Measurements from ENCODE around the gene SYNE4.
A peak's percentile ranks its signal among the peaks of the same experiment; 100 is the strongest.

Gene SYNE4

GRCh38 chr19:35978832-35979365 is 29.7 kb downstream of the SYNE4 start:
- TF ChIP-seq FOXM1 (IDR thresholded peaks at IDR 0.05; ENCODE audit: borderline replicate concordance, low read depth) (no peak), MAX (IDR thresholded peaks at IDR 0.05) (no peak), NFIC (IDR thresholded peaks at IDR 0.05) (no peak), TEAD4 (IDR thresholded peaks at IDR 0.05) (no peak), TCF12 (IDR thresholded peaks at IDR 0.05; ENCODE audit: low read depth) (no peak), CEBPB (IDR thresholded peaks at IDR 0.05) (no peak), YY1 (IDR thresholded peaks at IDR 0.05; ENCODE audit: low read depth) (no peak), TAF1 (IDR thresholded peaks at IDR 0.05; ENCODE audit: low read depth) (no peak), USF1 (IDR thresholded peaks at IDR 0.05) (no peak), ZBTB7A (IDR thresholded peaks at IDR 0.05; ENCODE audit: low read depth) (no peak), EGR1 (IDR thresholded peaks at IDR 0.05) (no peak), CREB1 (IDR thresholded peaks at IDR 0.05; ENCODE audit: low read depth) (no peak), REST (IDR thresholded peaks at IDR 0.05; ENCODE audit: low read depth) (no peak)

GRCh38 chr19:35978271-35978670 is 30.3 kb downstream of the SYNE4 start:
- TF ChIP-seq ZBTB7A (IDR thresholded peaks at IDR 0.05; ENCODE audit: low read depth): no peak
- no peak for TF ChIP-seq TEAD4 (IDR thresholded peaks at IDR 0.05)

GRCh38 chr19:35977446-35978222 is 31.0 kb downstream of the SYNE4 start:
- TF ChIP-seq REST (IDR thresholded peaks at IDR 0.05; ENCODE audit: low read depth): no peak
- peak; percentile 33; the same call in 1 of the 2 replicates for TF ChIP-seq RAD21 (IDR thresholded peaks at IDR 0.05; ENCODE audit: low read depth)

DNA sequence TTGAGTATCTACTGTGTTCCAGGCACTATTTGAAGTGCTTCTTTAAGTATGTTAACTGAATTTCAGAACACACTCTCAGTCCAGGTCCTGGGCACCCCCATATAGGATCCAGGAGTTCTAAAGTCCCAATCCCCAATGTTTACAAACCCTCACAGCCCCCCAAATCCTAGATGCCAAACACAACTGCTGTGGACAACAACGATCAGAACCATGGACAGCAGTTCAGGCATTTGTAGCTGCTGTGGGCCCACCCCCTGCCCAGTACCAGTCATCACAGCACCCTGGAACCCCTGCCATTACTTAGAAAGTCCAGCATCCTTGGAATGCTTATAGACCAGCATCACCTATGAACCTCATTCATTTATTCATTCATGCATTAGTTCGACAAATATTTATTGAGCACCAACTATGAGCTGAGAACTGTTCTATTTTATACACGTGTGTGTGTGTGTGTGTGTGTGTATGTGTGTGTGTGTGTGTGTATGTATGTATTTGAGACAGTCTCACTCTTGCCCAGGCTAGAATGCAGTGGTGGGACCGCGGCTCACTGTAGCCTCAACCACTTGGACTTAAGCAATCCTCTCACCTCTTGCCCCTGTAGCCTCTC is 32.9 kb downstream of the SYNE4 start:
- TF ChIP-seq CEBPB (IDR thresholded peaks at IDR 0.05): no peak
- TF ChIP-seq TAF1 (IDR thresholded peaks at IDR 0.05; ENCODE audit: low read depth): no peak
- no peak for TF ChIP-seq RAD21 (IDR thresholded peaks at IDR 0.05; ENCODE audit: low read depth)
- TF ChIP-seq REST (IDR thresholded peaks at IDR 0.05; ENCODE audit: low read depth): peak; percentile 95
- TF ChIP-seq YY1 (IDR thresholded peaks at IDR 0.05; ENCODE audit: low read depth): no peak
- peak; percentile 81 for TF ChIP-seq TEAD4 (IDR thresholded peaks at IDR 0.05)

GRCh38 chr19:35973487-35973886 is 35.1 kb downstream of the SYNE4 start:
- no peak for TF ChIP-seq CREB1 (IDR thresholded peaks at IDR 0.05; ENCODE audit: low read depth)
- TF ChIP-seq MAX (IDR thresholded peaks at IDR 0.05): peak; percentile 80
- no peak for TF ChIP-seq CEBPB (IDR thresholded peaks at IDR 0.05)
- no peak for TF ChIP-seq ZBTB7A (IDR thresholded peaks at IDR 0.05; ENCODE audit: low read depth)
- TF ChIP-seq TAF1 (IDR thresholded peaks at IDR 0.05; ENCODE audit: low read depth): no peak
- no peak for TF ChIP-seq NFIC (IDR thresholded peaks at IDR 0.05)
- TF ChIP-seq USF1 (IDR thresholded peaks at IDR 0.05): peak; percentile 53
- no peak for TF ChIP-seq FOXM1 (IDR thresholded peaks at IDR 0.05; ENCODE audit: borderline replicate concordance, low read depth)
- no peak for TF ChIP-seq RAD21 (IDR thresholded peaks at IDR 0.05; ENCODE audit: low read depth)
- no peak for TF ChIP-seq EGR1 (IDR thresholded peaks at IDR 0.05)
- no peak for TF ChIP-seq TCF12 (IDR thresholded peaks at IDR 0.05; ENCODE audit: low read depth)
- TF ChIP-seq REST (IDR thresholded peaks at IDR 0.05; ENCODE audit: low read depth): peak; percentile 79
- no peak for TF ChIP-seq EP300 (IDR thresholded peaks at IDR 0.05; ENCODE audit: borderline replicate concordance)
- TF ChIP-seq YY1 (IDR thresholded peaks at IDR 0.05; ENCODE audit: low read depth): no peak

Measured in Ishikawa (cell line).